ENCODE measurements around the gene FGD1. TPM values are rescaled to one million over a fixed set of nuclear protein-coding genes. Genes with fewer than 3 reads are reported as not detected.

The FGD1 gene
- total and polyA plus RNA-seq, 2 of the 4 experiments (the other 2 are of a cell fraction), result 2.0 to 12.3 TPM

DNA sequence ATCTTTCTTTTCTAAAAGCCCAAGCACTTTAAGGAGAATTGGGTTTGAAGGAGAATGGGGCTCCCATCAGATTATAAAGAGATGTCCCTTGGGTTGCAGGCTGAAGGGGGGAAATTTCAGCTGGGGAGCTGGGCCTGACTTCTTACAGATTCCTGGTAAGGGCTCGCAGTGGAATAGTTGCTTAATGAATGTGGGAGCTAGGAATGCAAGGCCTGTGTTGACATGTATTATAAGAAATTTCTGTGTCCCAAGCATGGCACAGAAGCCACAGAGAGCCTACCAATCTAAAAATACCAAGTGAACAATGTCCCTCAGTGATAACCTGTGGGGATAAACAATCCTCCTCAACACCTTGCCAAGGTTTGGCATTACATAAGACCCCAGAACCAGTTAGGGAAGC lies 98.9 kb downstream of the FGD1 start:
- H3K56ac ChIP-seq (ENCODE audit: extremely low read depth, insufficient read depth, low read length), result no peak overlapping the region
- TF ChIP-seq MXI1 (IDR thresholded peaks at IDR 0.05; ENCODE audit: borderline replicate concordance, low read depth, low read length) (no peak), MAFK (IDR thresholded peaks at IDR 0.05; ENCODE audit: low read depth, low read length) (no peak), MAZ (IDR thresholded peaks at IDR 0.05; ENCODE audit: borderline replicate concordance, low read depth, low read length) (no peak), RFX5 (IDR thresholded peaks at IDR 0.05; ENCODE audit: low read depth, low read length) (no peak), POLR2A (IDR thresholded peaks at IDR 0.05; ENCODE audit: low read depth, low read length) (no peak), NFE2L2 (IDR thresholded peaks at IDR 0.05; ENCODE audit: low read depth, low read length) (no peak), SMC3 (IDR thresholded peaks at IDR 0.05; ENCODE audit: low read depth, low read length) (no peak), RAD21 (IDR thresholded peaks at IDR 0.05; ENCODE audit: low read length) (no peak), RCOR1 (IDR thresholded peaks at IDR 0.05; ENCODE audit: insufficient replicate concordance, low read length) (no peak), CHD1 (IDR thresholded peaks at IDR 0.05; ENCODE audit: low read depth, low read length) (no peak)
- TF ChIP-seq, protein P1, sequence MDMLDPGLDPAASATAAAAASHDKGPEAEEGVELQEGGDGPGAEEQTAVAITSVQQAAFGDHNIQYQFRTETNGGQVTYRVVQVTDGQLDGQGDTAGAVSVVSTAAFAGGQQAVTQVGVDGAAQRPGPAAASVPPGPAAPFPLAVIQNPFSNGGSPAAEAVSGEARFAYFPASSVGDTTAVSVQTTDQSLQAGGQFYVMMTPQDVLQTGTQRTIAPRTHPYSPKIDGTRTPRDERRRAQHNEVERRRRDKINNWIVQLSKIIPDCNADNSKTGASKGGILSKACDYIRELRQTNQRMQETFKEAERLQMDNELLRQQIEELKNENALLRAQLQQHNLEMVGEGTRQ (IDR thresholded peaks at IDR 0.05; ENCODE audit: low read depth, low read length), result no peak
- TF ChIP-seq, protein P2, sequence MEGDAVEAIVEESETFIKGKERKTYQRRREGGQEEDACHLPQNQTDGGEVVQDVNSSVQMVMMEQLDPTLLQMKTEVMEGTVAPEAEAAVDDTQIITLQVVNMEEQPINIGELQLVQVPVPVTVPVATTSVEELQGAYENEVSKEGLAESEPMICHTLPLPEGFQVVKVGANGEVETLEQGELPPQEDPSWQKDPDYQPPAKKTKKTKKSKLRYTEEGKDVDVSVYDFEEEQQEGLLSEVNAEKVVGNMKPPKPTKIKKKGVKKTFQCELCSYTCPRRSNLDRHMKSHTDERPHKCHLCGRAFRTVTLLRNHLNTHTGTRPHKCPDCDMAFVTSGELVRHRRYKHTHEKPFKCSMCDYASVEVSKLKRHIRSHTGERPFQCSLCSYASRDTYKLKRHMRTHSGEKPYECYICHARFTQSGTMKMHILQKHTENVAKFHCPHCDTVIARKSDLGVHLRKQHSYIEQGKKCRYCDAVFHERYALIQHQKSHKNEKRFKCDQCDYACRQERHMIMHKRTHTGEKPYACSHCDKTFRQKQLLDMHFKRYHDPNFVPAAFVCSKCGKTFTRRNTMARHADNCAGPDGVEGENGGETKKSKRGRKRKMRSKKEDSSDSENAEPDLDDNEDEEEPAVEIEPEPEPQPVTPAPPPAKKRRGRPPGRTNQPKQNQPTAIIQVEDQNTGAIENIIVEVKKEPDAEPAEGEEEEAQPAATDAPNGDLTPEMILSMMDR (conservative IDR thresholded peaks at IDR 0.05; ENCODE audit: low read depth, low read length), result no peak
- H3K36me3 ChIP-seq (ENCODE audit: control insufficient read depth, insufficient read depth, low read length), result no peaks in the 10 kb centered on the region
- no peak overlapping the region for H4K91ac ChIP-seq (ENCODE audit: insufficient read depth, low read depth, low read length)
- no peak overlapping the region for H3K14ac ChIP-seq (replicated peaks; ENCODE audit: low read depth, low read length)
- H3K27me3 ChIP-seq (ENCODE audit: control insufficient read depth, insufficient read depth, low read length), result no peaks in the 10 kb centered on the region
- no peak overlapping the region for H2BK20ac ChIP-seq (ENCODE audit: low read depth, low read length)
- no peak overlapping the region for H2AFZ ChIP-seq (replicated peaks; ENCODE audit: low read length, poor library complexity)
- BruUV-seq (replicated peaks), result no TSS peak
- no peaks in the 10 kb centered on the region for H3K79me1 ChIP-seq (ENCODE audit: low read depth in 1 of 2, low read length in 2 of 2)
- ATAC-seq (ENCODE audit: low read depth) (no peak; the same call in 1 of the 2 replicates), DNase-seq (no peak)
- no peak overlapping the region for H3K9ac ChIP-seq (ENCODE audit: low read depth, low read length)
- no peak overlapping the region for H2AK9ac ChIP-seq (replicated peaks; ENCODE audit: low read depth, low read length, poor library complexity)
- no peak overlapping the region for H3K18ac ChIP-seq (ENCODE audit: low read depth, low read length)
- H3K4ac ChIP-seq (ENCODE audit: low read depth, low read length), result no peak overlapping the region
- no peak overlapping the region for H3K27ac ChIP-seq (ENCODE audit: insufficient read depth, low read length)
- H3K9me3 ChIP-seq (ENCODE audit: control insufficient read depth, insufficient read depth, low read length), result no peaks in the 10 kb centered on the region
- no peak overlapping the region for H2BK5ac ChIP-seq (ENCODE audit: low read depth, low read length, poor library complexity, severe bottlenecking)
- H2BK120ac ChIP-seq (ENCODE audit: low read depth, low read length), result no peak overlapping the region
- H2AK5ac ChIP-seq (ENCODE audit: low read depth, low read length), result no peak overlapping the region
- H3K9me1 ChIP-seq (ENCODE audit: insufficient read depth, low read length), result no peaks in the 10 kb centered on the region
- intact Hi-C loops (cut with micrococcal nuclease) (no loop called here), in situ Hi-C loops (cut with MboI; ENCODE audit: low sequenced_read_pairs) (no loop called here), dilution Hi-C loops (cut with HindIII; ENCODE audit: low sequenced_read_pairs, unreplicated experiment) (no loop called here)
- H4K8ac ChIP-seq (ENCODE audit: low read depth in 2 of 2, low read length in 2 of 2), result no peak overlapping the region
- H3K4me3 ChIP-seq (ENCODE audit: insufficient read depth, low read depth, low read length), result no peak overlapping the region
- H3K4me1 ChIP-seq (ENCODE audit: control insufficient read depth, insufficient read depth, low read length), result no peaks in the 10 kb centered on the region
- CTCF ChIA-PET, result no interaction called here
- H3K23ac ChIP-seq (ENCODE audit: low read depth, low read length), result no peak overlapping the region
- H2BK15ac ChIP-seq (ENCODE audit: low read depth, low read length), result no peak overlapping the region
- POLR2A ChIA-PET (ENCODE audit: unreplicated experiment), result no interaction called here
- H4K5ac ChIP-seq (ENCODE audit: low read depth, low read length), result no peak overlapping the region
- no CpG with 5 or more reads among the region's 1 CpG for WGBS, 2 experiments (ENCODE audit: extremely low coverage in 2 of 2, insufficient read length in 1 of 2)
- H4K20me1 ChIP-seq (ENCODE audit: insufficient read depth, low read length), result no peaks in the 10 kb centered on the region
- H3K4me2 ChIP-seq (ENCODE audit: low read depth, low read length), result no peak overlapping the region
